ENCODE data around the gene MARCHF10.

MARCHF10 gene

GRCh38 chr17:62750631-62751051, 57.5 kb downstream of the MARCHF10 start:
- DNase-seq (ENCODE audit: low read depth): no peak

GRCh38 chr17:62749926-62750325, 58.2 kb downstream of the MARCHF10 start:
- no peak for DNase-seq (ENCODE audit: low read depth)

GRCh38 chr17:62746941-62747340, 61.2 kb downstream of the MARCHF10 start:
- DNase-seq (ENCODE audit: low read depth): no peak

GRCh38 chr17:62745806-62746205, 62.3 kb downstream of the MARCHF10 start:
- DNase-seq (ENCODE audit: low read depth): no peak

GRCh38 chr17:62744259-62744658, 63.9 kb downstream of the MARCHF10 start:
- no peak for DNase-seq (ENCODE audit: low read depth)

- DNase-seq (ENCODE audit: low read depth): no peak
Observed at GRCh38 chr17:62741290-62741689, 66.8 kb downstream of the MARCHF10 start.

GRCh38 chr17:62739645-62740388, 68.3 kb downstream of the MARCHF10 start:
- no peak for DNase-seq (ENCODE audit: low read depth)

- DNase-seq (ENCODE audit: low read depth): no peak
Observed at GRCh38 chr17:62738281-62738680, 69.8 kb downstream of the MARCHF10 start.

- DNase-seq (ENCODE audit: low read depth): no peak
Observed at GRCh38 chr17:62737513-62737912, 70.6 kb downstream of the MARCHF10 start.

- no peak for DNase-seq (ENCODE audit: low read depth)
Observed at GRCh38 chr17:62735044-62735651, 73.0 kb downstream of the MARCHF10 start.

- DNase-seq (ENCODE audit: low read depth): no peak
Observed at GRCh38 chr17:62732125-62732524, 76.0 kb downstream of the MARCHF10 start.

GRCh38 chr17:62727916-62728672, 80.0 kb downstream of the MARCHF10 start:
- no peak for DNase-seq (ENCODE audit: low read depth)

GRCh38 chr17:62725791-62726249, 82.3 kb downstream of the MARCHF10 start:
- peak; percentile 75 for DNase-seq (ENCODE audit: low read depth)

- no peak for DNase-seq (ENCODE audit: low read depth)
Observed at GRCh38 chr17:62724398-62725146, 83.5 kb downstream of the MARCHF10 start.

GRCh38 chr17:62723842-62724241, 84.3 kb downstream of the MARCHF10 start:
- no peak for DNase-seq (ENCODE audit: low read depth)

GRCh38 chr17:62722625-62723024, 85.5 kb downstream of the MARCHF10 start:
- peak; percentile 68 for DNase-seq (ENCODE audit: low read depth)

GRCh38 chr17:62720126-62720850, 87.8 kb downstream of the MARCHF10 start:
- no peak for DNase-seq (ENCODE audit: low read depth)

- DNase-seq (ENCODE audit: low read depth): no peak
Observed at GRCh38 chr17:62719586-62719985, 88.5 kb downstream of the MARCHF10 start.

- peak; percentile 92 for DNase-seq (ENCODE audit: low read depth)
Observed at GRCh38 chr17:62718429-62718828, 89.7 kb downstream of the MARCHF10 start.

GRCh38 chr17:62717889-62718288, 90.2 kb downstream of the MARCHF10 start:
- no peak for DNase-seq (ENCODE audit: low read depth)

GRCh38 chr17:62717589-62717855, 90.6 kb downstream of the MARCHF10 start:
- DNase-seq (ENCODE audit: low read depth): no peak
